Measurements from ENCODE around the gene KHK.

GRCh38 chr2:27069436-27069835 lies 17.1 kb upstream of the KHK start:
- TF ChIP-seq CTCF (IDR thresholded peaks at IDR 0.05) (no peak), EP300 (IDR thresholded peaks at IDR 0.05) (no peak), POLR2AphosphoS5 (IDR thresholded peaks at IDR 0.05) (no peak)
